PC-9 (cell line): ENCODE results near the gene RGS7.

ENCODE experiments used
- EZH2 ChIP-seq: fragments of 200-600 bp; sonication (generic); IDR thresholded peaks from 2 replicates; pipeline ENCODE4 v1.8.0; 2017; ENCODE audit warnings: antibody characterized with exemption, low read depth
- TF ChIP-seq, protein P1 (sequence below): fragments of 200-600 bp; sonication (generic); conservative IDR thresholded peaks from 2 replicates; pipeline ENCODE4 v1.6.1; 2017; ENCODE audit warnings: mixed run types, antibody characterized with exemption, mild to moderate bottlenecking, moderate library complexity

GRCh38 chr1:240784776-240785175 lies 572.2 kb downstream of the RGS7 start:
- TF ChIP-seq, protein P1, sequence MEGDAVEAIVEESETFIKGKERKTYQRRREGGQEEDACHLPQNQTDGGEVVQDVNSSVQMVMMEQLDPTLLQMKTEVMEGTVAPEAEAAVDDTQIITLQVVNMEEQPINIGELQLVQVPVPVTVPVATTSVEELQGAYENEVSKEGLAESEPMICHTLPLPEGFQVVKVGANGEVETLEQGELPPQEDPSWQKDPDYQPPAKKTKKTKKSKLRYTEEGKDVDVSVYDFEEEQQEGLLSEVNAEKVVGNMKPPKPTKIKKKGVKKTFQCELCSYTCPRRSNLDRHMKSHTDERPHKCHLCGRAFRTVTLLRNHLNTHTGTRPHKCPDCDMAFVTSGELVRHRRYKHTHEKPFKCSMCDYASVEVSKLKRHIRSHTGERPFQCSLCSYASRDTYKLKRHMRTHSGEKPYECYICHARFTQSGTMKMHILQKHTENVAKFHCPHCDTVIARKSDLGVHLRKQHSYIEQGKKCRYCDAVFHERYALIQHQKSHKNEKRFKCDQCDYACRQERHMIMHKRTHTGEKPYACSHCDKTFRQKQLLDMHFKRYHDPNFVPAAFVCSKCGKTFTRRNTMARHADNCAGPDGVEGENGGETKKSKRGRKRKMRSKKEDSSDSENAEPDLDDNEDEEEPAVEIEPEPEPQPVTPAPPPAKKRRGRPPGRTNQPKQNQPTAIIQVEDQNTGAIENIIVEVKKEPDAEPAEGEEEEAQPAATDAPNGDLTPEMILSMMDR: no peak
- no peak for TF ChIP-seq EZH2
